T follicular helper cell (primary cell): Measurements from ENCODE around the gene STAB2.
"Not testable (repeated sequence)": the region's sequence is repeated elsewhere in the genome, so short reads cannot be mapped to it uniquely, and the experiment has no call there.

Experiments used
- DNase-seq: peaks from one replicate; pipeline ENCODE4 v3.0.0-alpha.2; 2020; ENCODE audit warnings: low read depth

Gene STAB2

GRCh38 chr12:103653568-103654173, 66.6 kb downstream of the STAB2 start:
- DNase-seq = not testable (repeated sequence)

GRCh38 chr12:103654816-103655215, 67.7 kb downstream of the STAB2 start:
- no peak for DNase-seq

- DNase-seq = no peak
These were observed 69.2 kb downstream of the STAB2 start for GRCh38 chr12:103656291-103656690.

- DNase-seq = no peak
These were observed 70.3 kb downstream of the STAB2 start for GRCh38 chr12:103657331-103657730.

- DNase-seq = no peak
These were observed 77.6 kb downstream of the STAB2 start for GRCh38 chr12:103664626-103665025.

- no peak for DNase-seq
These were observed 78.9 kb downstream of the STAB2 start for GRCh38 chr12:103665971-103666370.

GRCh38 chr12:103667125-103667524, 80.1 kb downstream of the STAB2 start:
- no peak for DNase-seq

GRCh38 chr12:103668520-103668919, 81.4 kb downstream of the STAB2 start:
- no peak for DNase-seq

GRCh38 chr12:103671367-103671766, 84.3 kb downstream of the STAB2 start:
- DNase-seq = no peak

- DNase-seq = no peak
These were observed 85.5 kb downstream of the STAB2 start for GRCh38 chr12:103672401-103673119.

- no peak for DNase-seq
These were observed 86.4 kb downstream of the STAB2 start for GRCh38 chr12:103673487-103673886.

- DNase-seq = no peak
These were observed 86.9 kb downstream of the STAB2 start for GRCh38 chr12:103673891-103674375.

GRCh38 chr12:103676893-103677292, 89.8 kb downstream of the STAB2 start:
- no peak for DNase-seq

GRCh38 chr12:103677341-103677740, 90.3 kb downstream of the STAB2 start:
- DNase-seq = no peak

- no peak for DNase-seq
These were observed 90.8 kb downstream of the STAB2 start for GRCh38 chr12:103677905-103678304.

- DNase-seq = no peak
These were observed 92.5 kb downstream of the STAB2 start for GRCh38 chr12:103679421-103680170.

- DNase-seq = no peak
These were observed 93.6 kb downstream of the STAB2 start for GRCh38 chr12:103680591-103681141.

GRCh38 chr12:103686026-103686425, 99.0 kb downstream of the STAB2 start:
- DNase-seq = no peak

GRCh38 chr12:103687253-103687652, 100.2 kb downstream of the STAB2 start:
- no peak for DNase-seq

- no peak for DNase-seq
These were observed 101.4 kb downstream of the STAB2 start for GRCh38 chr12:103688376-103689063.

- no peak for DNase-seq
These were observed 103.4 kb downstream of the STAB2 start for GRCh38 chr12:103690426-103690825.

GRCh38 chr12:103691063-103691462, 104.0 kb downstream of the STAB2 start:
- DNase-seq = no peak
